ENCODE results near the gene HIBADH. TPM values are rescaled to one million over a fixed set of nuclear protein-coding genes. Genes with fewer than 3 reads are reported as not detected.

The HIBADH gene
- total and polyA plus RNA-seq, 2 of the 4 experiments (the other 2 are of a cell fraction): 36.6 to 52.5 TPM

GRCh38 chr7:27686315-27686714 is 23.6 kb upstream of the HIBADH start:
- Histone ChIP-seq H3K4me1 (ENCODE audit: control insufficient read depth, insufficient read depth, low read length) (no peaks in the 10 kb centered on the region), H4K91ac (ENCODE audit: insufficient read depth, low read depth, low read length) (no peak overlapping the region), H2AFZ (replicated peaks; ENCODE audit: low read length, poor library complexity) (no peak overlapping the region), H2AK9ac (replicated peaks; ENCODE audit: low read depth, low read length, poor library complexity) (no peak overlapping the region), H3K4ac (ENCODE audit: low read depth, low read length) (no peak overlapping the region), H3K9me1 (ENCODE audit: insufficient read depth, low read length) (no peaks in the 10 kb centered on the region), H3K4me3 (ENCODE audit: insufficient read depth, low read depth, low read length) (no peak overlapping the region), H3K23ac (ENCODE audit: low read depth, low read length) (peak overlapping the region; percentile 33; the same call in 1 of the 2 replicates), H2BK15ac (ENCODE audit: low read depth, low read length) (peak overlapping the region; percentile 80; the same call in 2 of the 3 replicates), H3K56ac (ENCODE audit: extremely low read depth, insufficient read depth, low read length) (no peak overlapping the region), H3K27me3 (ENCODE audit: control insufficient read depth, insufficient read depth, low read length) (no peaks in the 10 kb centered on the region), H3K18ac (ENCODE audit: low read depth, low read length) (no peak overlapping the region), H2BK120ac (ENCODE audit: low read depth, low read length) (no peak overlapping the region), H3K4me2 (ENCODE audit: low read depth, low read length) (no peak overlapping the region), H3K9me3 (ENCODE audit: control insufficient read depth, insufficient read depth, low read length) (no peaks in the 10 kb centered on the region), H3K14ac (replicated peaks; ENCODE audit: low read depth, low read length) (no peak overlapping the region), H3K36me3 (ENCODE audit: control insufficient read depth, insufficient read depth, low read length) (no peaks in the 10 kb centered on the region), H2AK5ac (ENCODE audit: low read depth, low read length) (no peak overlapping the region), H3K79me1 (ENCODE audit: low read depth in 1 of 2, low read length in 2 of 2) (no peaks in the 10 kb centered on the region), H3K27ac (ENCODE audit: insufficient read depth, low read length) (no peak overlapping the region), H4K5ac (ENCODE audit: low read depth, low read length) (no peak overlapping the region), H2BK5ac (ENCODE audit: low read depth, low read length, poor library complexity, severe bottlenecking) (no peak overlapping the region), H4K20me1 (ENCODE audit: insufficient read depth, low read length) (no peaks in the 10 kb centered on the region), H2BK20ac (ENCODE audit: low read depth, low read length) (peak overlapping the region; percentile 45; the same call in 1 of the 2 replicates), H4K8ac (ENCODE audit: low read depth in 2 of 2, low read length in 2 of 2) (no peak overlapping the region), H3K9ac (ENCODE audit: low read depth, low read length) (no peak overlapping the region)
- no TSS peak for BruUV-seq (replicated peaks)
- ChIA-PET POLR2A (ENCODE audit: unreplicated experiment) (no interaction called here), CTCF (interaction anchor here (0.5 kb wide), 1 partner anchor 985 kb away, joined by 3 read pairs; no protein-coding TSS in a partner anchor)
- in situ Hi-C loops (cut with MboI; ENCODE audit: low sequenced_read_pairs): no loop called here
- DNase-seq (no peak), ATAC-seq (ENCODE audit: low read depth) (no peak)
- dilution Hi-C loops (cut with HindIII; ENCODE audit: low sequenced_read_pairs, unreplicated experiment): no loop called here
- TF ChIP-seq RAD21 (IDR thresholded peaks at IDR 0.05; ENCODE audit: low read length): no peak
- 0 out of 2 replicates have a peak, but pooled peaks have one; percentile 34 for TF ChIP-seq CEBPB (IDR thresholded peaks at IDR 0.05; ENCODE audit: low read depth, low read length)
- no peak for TF ChIP-seq CHD1 (IDR thresholded peaks at IDR 0.05; ENCODE audit: low read depth, low read length)
- no peak for TF ChIP-seq MXI1 (IDR thresholded peaks at IDR 0.05; ENCODE audit: borderline replicate concordance, low read depth, low read length)
- no peak for TF ChIP-seq RFX5 (IDR thresholded peaks at IDR 0.05; ENCODE audit: low read depth, low read length)
- intact Hi-C loops (cut with micrococcal nuclease): loop anchor here (5.0 kb wide), 1 partner anchor 36 kb away; no protein-coding TSS in a partner anchor

Data from IMR-90 (cell line).